NCI-H524 treated with DMSO at 0.1 percent for 48 hours (cell line): ENCODE results near the gene TXNRD2.
A peak's percentile ranks its signal among the peaks of the same experiment; 100 is the strongest.

Experiments
- DNase-seq: peaks from one replicate; lab custom pipeline; 2025; lab: John Stamatoyannopoulos, UW

Gene TXNRD2

GRCh38 chr22:19875531-19876313, 65.9 kb downstream of the TXNRD2 start:
- no peak for DNase-seq

- DNase-seq = no peak
Measured at GRCh38 chr22:19875061-19875530, 66.5 kb downstream of the TXNRD2 start.

GRCh38 chr22:19874307-19875060, 67.1 kb downstream of the TXNRD2 start:
- no peak for DNase-seq

GRCh38 chr22:19873960-19874306, 67.7 kb downstream of the TXNRD2 start:
- DNase-seq = no peak

GRCh38 chr22:19873138-19873959, 68.3 kb downstream of the TXNRD2 start:
- DNase-seq = no peak

GRCh38 chr22:19872779-19873137, 68.9 kb downstream of the TXNRD2 start:
- no peak for DNase-seq

- DNase-seq = no peak
Measured at GRCh38 chr22:19871845-19872778, 69.5 kb downstream of the TXNRD2 start.

GRCh38 chr22:19871023-19871844, 70.4 kb downstream of the TXNRD2 start:
- no peak for DNase-seq

- peak; percentile 90 for DNase-seq
Measured at GRCh38 chr22:19870153-19871022, 71.2 kb downstream of the TXNRD2 start.

- DNase-seq = no peak
Measured at GRCh38 chr22:19869497-19870152, 72.0 kb downstream of the TXNRD2 start.

- no peak for DNase-seq
Measured at GRCh38 chr22:19868773-19869471, 72.7 kb downstream of the TXNRD2 start.

GRCh38 chr22:19868333-19868732, 73.3 kb downstream of the TXNRD2 start:
- DNase-seq = no peak

GRCh38 chr22:19867617-19868016, 74.0 kb downstream of the TXNRD2 start:
- no peak for DNase-seq

GRCh38 chr22:19866665-19867009, 75.0 kb downstream of the TXNRD2 start:
- DNase-seq = no peak

- no peak for DNase-seq
Measured at GRCh38 chr22:19865141-19865829, 76.3 kb downstream of the TXNRD2 start.

GRCh38 chr22:19864538-19865106, 77.0 kb downstream of the TXNRD2 start:
- DNase-seq = no peak

GRCh38 chr22:19863571-19863970, 78.0 kb downstream of the TXNRD2 start:
- no peak for DNase-seq
